WTC11 (cell line): ENCODE results near the gene MAGOHB. TPM values are rescaled to one million over a fixed set of nuclear protein-coding genes. Genes with fewer than 3 reads are reported as not detected.

Experiments
- ATAC-seq: fragments of 200-7000 bp; cut with Tn5 transposase; 2 replicates; pipeline ENCODE4 v1.10.0; 2021; ENCODE audit warnings: mild to moderate bottlenecking, moderate library complexity
- CTCF ChIA-PET: fragments of 300-600 bp; sonication (Branson Sonifier 250); formaldehyde crosslinking; loops from one replicate; lab custom pipeline; 2021; ENCODE audit warnings: antibody characterized with exemption; lab: Charles Lee
- POLR2A ChIA-PET: fragments of 350-600 bp; sonication (Branson Sonifier 250); formaldehyde crosslinking; loops from one replicate; lab custom pipeline; 2021; ENCODE audit warnings: antibody characterized with exemption; lab: Charles Lee
- DNase-seq: peaks from one replicate; pipeline ENCODE4 v3.0.0; 2021; ENCODE audit warnings: low spot score
- H3K27ac Mint-ChIP-seq: 2 replicates; pipeline ENCODE4 v1.8.0; 2021; ENCODE audit warnings: mixed read lengths
- H3K27me3 Mint-ChIP-seq: 2 replicates; pipeline ENCODE4 v1.8.0; 2021; ENCODE audit warnings: low read depth, mild to moderate bottlenecking, moderate library complexity, mixed read lengths
- H3K36me3 Mint-ChIP-seq: 2 replicates; pipeline ENCODE4 v1.8.0; 2021; ENCODE audit warnings: mixed read lengths
- H3K4me1 Mint-ChIP-seq: 2 replicates; pipeline ENCODE4 v1.8.0; 2022; ENCODE audit warnings: mixed read lengths
- H3K4me3 Mint-ChIP-seq: 2 replicates; pipeline ENCODE4 v1.8.0; 2021; ENCODE audit warnings: mild to moderate bottlenecking, moderate library complexity, mixed read lengths
- H3K9me3 Mint-ChIP-seq: 2 replicates; pipeline ENCODE4 v1.8.0; 2021; ENCODE audit warnings: mixed read lengths
- E2F4 ChIP-seq: sonication (generic); formaldehyde crosslinking; IDR thresholded peaks from 2 replicates; pipeline ENCODE4 v1.8.1; 2022; ENCODE audit warnings: low read depth, mild to moderate bottlenecking, moderate library complexity, missing genetic modification reagents, borderline replicate concordance
- ELF4 ChIP-seq: sonication (generic); formaldehyde crosslinking; IDR thresholded peaks from 2 replicates; pipeline ENCODE4 v1.8.1; 2022; ENCODE audit warnings: low read depth, mild to moderate bottlenecking, moderate library complexity, missing genetic modification reagents
- ESRRA ChIP-seq: sonication (generic); formaldehyde crosslinking; IDR thresholded peaks from 2 replicates; pipeline ENCODE4 v1.8.1; 2022; ENCODE audit warnings: mild to moderate bottlenecking, missing genetic modification reagents, borderline replicate concordance
- FOXK1 ChIP-seq: sonication (generic); formaldehyde crosslinking; IDR thresholded peaks from 2 replicates; pipeline ENCODE4 v1.8.0; 2022; ENCODE audit warnings: mild to moderate bottlenecking, moderate library complexity, missing genetic modification reagents
- JAZF1 ChIP-seq: fragments of 250-450 bp; sonication (Bioruptor Pico); IDR thresholded peaks from 2 replicates; pipeline ENCODE4 v1.9.0; 2021; ENCODE audit warnings: moderate library complexity, mild to moderate bottlenecking, inconsistent platforms
- PREB ChIP-seq: sonication (generic); formaldehyde crosslinking; IDR thresholded peaks from 2 replicates; pipeline ENCODE4 v1.8.1; 2022; ENCODE audit warnings: mild to moderate bottlenecking, missing genetic modification reagents, moderate library complexity, borderline replicate concordance
- SMAD4 ChIP-seq: sonication (generic); formaldehyde crosslinking; IDR thresholded peaks from 2 replicates; pipeline ENCODE4 v1.8.0; 2022; ENCODE audit warnings: mild to moderate bottlenecking, missing genetic modification reagents
- USF1 ChIP-seq: sonication (generic); formaldehyde crosslinking; IDR thresholded peaks from 2 replicates; pipeline ENCODE4 v1.8.0; 2022; ENCODE audit warnings: mild to moderate bottlenecking, missing genetic modification reagents
- ZBTB21 ChIP-seq: sonication (generic); formaldehyde crosslinking; IDR thresholded peaks from 2 replicates; pipeline ENCODE4 v1.8.1; 2023; ENCODE audit warnings: mild to moderate bottlenecking, missing genetic modification reagents, borderline replicate concordance
- ZNF219 ChIP-seq: sonication (generic); formaldehyde crosslinking; IDR thresholded peaks from 2 replicates; pipeline ENCODE4 v1.8.0; 2023; ENCODE audit warnings: missing genetic modification reagents, mild to moderate bottlenecking, borderline replicate concordance
- ZNF416 ChIP-seq: fragments of 250-450 bp; sonication (Bioruptor Pico); IDR thresholded peaks from 2 replicates; pipeline ENCODE4 v1.9.0; 2021; ENCODE audit warnings: mild to moderate bottlenecking, inconsistent platforms
- ZNF532 ChIP-seq: fragments of 250-450 bp; sonication (Bioruptor Pico); IDR thresholded peaks from 2 replicates; pipeline ENCODE4 v1.9.0; 2021; ENCODE audit warnings: mild to moderate bottlenecking, borderline replicate concordance
- total RNA-seq: library from RNA; stranded (reverse); gene quantifications from 3 replicates; pipeline ENCODE4 v1.2.3, GENCODE V29; 2021
- TF ChIP-seq, protein P1 (sequence below): sonication (generic); formaldehyde crosslinking; IDR thresholded peaks from 2 replicates; pipeline ENCODE4 v1.8.1; 2022; ENCODE audit warnings: mild to moderate bottlenecking, moderate library complexity, missing genetic modification reagents
- TF ChIP-seq, protein P2 (sequence below): sonication (generic); formaldehyde crosslinking; IDR thresholded peaks from 2 replicates; pipeline ENCODE4 v1.8.0; 2023; ENCODE audit warnings: missing genetic modification reagents, mild to moderate bottlenecking, borderline replicate concordance
- TF ChIP-seq, protein P3 (sequence below): fragments of 250-450 bp; sonication (Bioruptor Pico); IDR thresholded peaks from 2 replicates; pipeline ENCODE4 v1.8.0; 2021; ENCODE audit warnings: mild to moderate bottlenecking

MAGOHB gene
- total RNA-seq, 1 experiment from 2014 or later = 36.1 TPM

GRCh38 chr12:10645910-10646309, 32.5 kb upstream of the MAGOHB start:
- POLR2A ChIA-PET = no interaction called here
- DNase-seq (no peak), ATAC-seq (no peak)
- CTCF ChIA-PET = no interaction called here
- no peak overlapping the region for H3K27ac Mint-ChIP-seq
- H3K9me3 Mint-ChIP-seq = peaks cover 48% of the 10 kb centered on the region
- H3K36me3 Mint-ChIP-seq = peaks cover 44% of the 10 kb centered on the region
- peaks cover 11% of the 10 kb centered on the region for H3K27me3 Mint-ChIP-seq
- TF ChIP-seq ZBTB21 = no peak
- no peak for TF ChIP-seq ESRRA (CRISPR knock-in tag)
- TF ChIP-seq FOXK1 (CRISPR knock-in tag) = no peak
- no peak for TF ChIP-seq PREB (CRISPR knock-in tag)
- no peak for TF ChIP-seq SMAD4
- TF ChIP-seq E2F4 (CRISPR knock-in tag) = no peak
- TF ChIP-seq JAZF1 (CRISPR knock-in tag) = no peak
- TF ChIP-seq, protein P1, sequence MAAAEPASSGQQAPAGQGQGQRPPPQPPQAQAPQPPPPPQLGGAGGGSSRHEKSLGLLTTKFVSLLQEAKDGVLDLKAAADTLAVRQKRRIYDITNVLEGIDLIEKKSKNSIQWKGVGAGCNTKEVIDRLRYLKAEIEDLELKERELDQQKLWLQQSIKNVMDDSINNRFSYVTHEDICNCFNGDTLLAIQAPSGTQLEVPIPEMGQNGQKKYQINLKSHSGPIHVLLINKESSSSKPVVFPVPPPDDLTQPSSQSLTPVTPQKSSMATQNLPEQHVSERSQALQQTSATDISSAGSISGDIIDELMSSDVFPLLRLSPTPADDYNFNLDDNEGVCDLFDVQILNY (CRISPR knock-in tag) = no peak
- no peak for TF ChIP-seq ZNF219 (CRISPR knock-in tag)
- no peak for TF ChIP-seq USF1 (CRISPR knock-in tag)
- H3K4me1 Mint-ChIP-seq = no peaks in the 10 kb centered on the region
- H3K4me3 Mint-ChIP-seq = no peak overlapping the region

- POLR2A ChIA-PET = no interaction called here
- H3K4me1 Mint-ChIP-seq = peaks cover 1% of the 10 kb centered on the region
- CTCF ChIA-PET = no interaction called here
- H3K4me3 Mint-ChIP-seq = no peak overlapping the region
- DNase-seq (no peak), ATAC-seq (no peak)
- no peak overlapping the region for H3K27ac Mint-ChIP-seq
- H3K36me3 Mint-ChIP-seq = peaks cover 27% of the 10 kb centered on the region
- H3K27me3 Mint-ChIP-seq = peaks cover 11% of the 10 kb centered on the region
- H3K9me3 Mint-ChIP-seq = peaks cover 31% of the 10 kb centered on the region
- TF ChIP-seq ZNF416 (CRISPR knock-in tag) (no peak), ZBTB21 (no peak), ELF4 (CRISPR knock-in tag) (no peak), ZNF532 (CRISPR knock-in tag) (no peak)
- TF ChIP-seq, protein P2, sequence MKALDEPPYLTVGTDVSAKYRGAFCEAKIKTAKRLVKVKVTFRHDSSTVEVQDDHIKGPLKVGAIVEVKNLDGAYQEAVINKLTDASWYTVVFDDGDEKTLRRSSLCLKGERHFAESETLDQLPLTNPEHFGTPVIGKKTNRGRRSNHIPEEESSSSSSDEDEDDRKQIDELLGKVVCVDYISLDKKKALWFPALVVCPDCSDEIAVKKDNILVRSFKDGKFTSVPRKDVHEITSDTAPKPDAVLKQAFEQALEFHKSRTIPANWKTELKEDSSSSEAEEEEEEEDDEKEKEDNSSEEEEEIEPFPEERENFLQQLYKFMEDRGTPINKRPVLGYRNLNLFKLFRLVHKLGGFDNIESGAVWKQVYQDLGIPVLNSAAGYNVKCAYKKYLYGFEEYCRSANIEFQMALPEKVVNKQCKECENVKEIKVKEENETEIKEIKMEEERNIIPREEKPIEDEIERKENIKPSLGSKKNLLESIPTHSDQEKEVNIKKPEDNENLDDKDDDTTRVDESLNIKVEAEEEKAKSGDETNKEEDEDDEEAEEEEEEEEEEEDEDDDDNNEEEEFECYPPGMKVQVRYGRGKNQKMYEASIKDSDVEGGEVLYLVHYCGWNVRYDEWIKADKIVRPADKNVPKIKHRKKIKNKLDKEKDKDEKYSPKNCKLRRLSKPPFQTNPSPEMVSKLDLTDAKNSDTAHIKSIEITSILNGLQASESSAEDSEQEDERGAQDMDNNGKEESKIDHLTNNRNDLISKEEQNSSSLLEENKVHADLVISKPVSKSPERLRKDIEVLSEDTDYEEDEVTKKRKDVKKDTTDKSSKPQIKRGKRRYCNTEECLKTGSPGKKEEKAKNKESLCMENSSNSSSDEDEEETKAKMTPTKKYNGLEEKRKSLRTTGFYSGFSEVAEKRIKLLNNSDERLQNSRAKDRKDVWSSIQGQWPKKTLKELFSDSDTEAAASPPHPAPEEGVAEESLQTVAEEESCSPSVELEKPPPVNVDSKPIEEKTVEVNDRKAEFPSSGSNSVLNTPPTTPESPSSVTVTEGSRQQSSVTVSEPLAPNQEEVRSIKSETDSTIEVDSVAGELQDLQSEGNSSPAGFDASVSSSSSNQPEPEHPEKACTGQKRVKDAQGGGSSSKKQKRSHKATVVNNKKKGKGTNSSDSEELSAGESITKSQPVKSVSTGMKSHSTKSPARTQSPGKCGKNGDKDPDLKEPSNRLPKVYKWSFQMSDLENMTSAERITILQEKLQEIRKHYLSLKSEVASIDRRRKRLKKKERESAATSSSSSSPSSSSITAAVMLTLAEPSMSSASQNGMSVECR = no peak
- TF ChIP-seq, protein P3, sequence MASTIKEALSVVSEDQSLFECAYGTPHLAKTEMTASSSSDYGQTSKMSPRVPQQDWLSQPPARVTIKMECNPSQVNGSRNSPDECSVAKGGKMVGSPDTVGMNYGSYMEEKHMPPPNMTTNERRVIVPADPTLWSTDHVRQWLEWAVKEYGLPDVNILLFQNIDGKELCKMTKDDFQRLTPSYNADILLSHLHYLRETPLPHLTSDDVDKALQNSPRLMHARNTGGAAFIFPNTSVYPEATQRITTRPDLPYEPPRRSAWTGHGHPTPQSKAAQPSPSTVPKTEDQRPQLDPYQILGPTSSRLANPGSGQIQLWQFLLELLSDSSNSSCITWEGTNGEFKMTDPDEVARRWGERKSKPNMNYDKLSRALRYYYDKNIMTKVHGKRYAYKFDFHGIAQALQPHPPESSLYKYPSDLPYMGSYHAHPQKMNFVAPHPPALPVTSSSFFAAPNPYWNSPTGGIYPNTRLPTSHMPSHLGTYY (CRISPR knock-in tag) = no peak
Observed at GRCh38 chr12:10641735-10642500, 28.5 kb upstream of the MAGOHB start.
